ENCODE results near the gene RNF220. TPM values are rescaled to one million over a fixed set of nuclear protein-coding genes. Genes with fewer than 3 reads are reported as not detected.

Gene RNF220
- total and polyA plus RNA-seq, 2 donors (not counting 3 experiments of a cell fraction or from before 2014, with no cell fraction given): 62.7 to 66.6 TPM

- Histone ChIP-seq H3K4me1 (ENCODE audit: control insufficient read depth, extremely low read depth, insufficient read depth, low read length) (no peaks in the 10 kb centered on the region), H4K20me1 (replicated peaks; ENCODE audit: control insufficient read depth, extremely low read depth, insufficient read depth, low read length) (no peaks in the 10 kb centered on the region), H3K4me3 (replicated peaks in 1 of 3; ENCODE audit: insufficient read depth in 1 of 3, low read depth in 1 of 3, low read length in 3 of 3) (no peak overlapping the region), H3K4me2 (ENCODE audit: insufficient read depth, low read length) (no peak overlapping the region), H3K9ac (replicated peaks; ENCODE audit: extremely low read depth, insufficient read depth, low read length) (no peak overlapping the region), H3K27ac (ENCODE audit: insufficient read depth, low read depth, low read length) (no peak overlapping the region), H3K9me1 (replicated peaks; ENCODE audit: control insufficient read depth, extremely low read depth, insufficient read depth, low read length) (no peaks in the 10 kb centered on the region), H3K79me2 (ENCODE audit: control insufficient read depth, insufficient read depth, low read length) (no peaks in the 10 kb centered on the region), H3K9me3 (replicated peaks; ENCODE audit: control insufficient read depth, insufficient read depth, low read length) (no peaks in the 10 kb centered on the region), H3K36me3 (ENCODE audit: control insufficient read depth in 2 of 2, extremely low read depth in 1 of 2, insufficient read depth in 2 of 2, low read length in 2 of 2) (no peaks in the 10 kb centered on the region), H3K27me3 (ENCODE audit: control insufficient read depth in 2 of 2, insufficient read depth in 2 of 2, low read length in 2 of 2) (peaks cover 22 to 24% of the 10 kb centered on the region in 2 experiments), H2AFZ (ENCODE audit: low read depth, low read length) (no peak overlapping the region)
- ChIA-PET CTCF (no interaction called here), POLR2A (no interaction called here)
- FAIRE-seq (no peak), DNase-seq (ENCODE audit: low read depth, low spot score) (no peak)
- intact Hi-C loops (cut with micrococcal nuclease) (no loop called here), dilution Hi-C loops (cut with MboI; ENCODE audit: extremely low pct_ligation_motif_present, low sequenced_read_pairs) (no loop called here)
- TF ChIP-seq POLR2A (IDR thresholded peaks at IDR 0.05; ENCODE audit: low read depth, low read length): no peak
- no peak for TF ChIP-seq EZH2 (IDR thresholded peaks at IDR 0.05; ENCODE audit: borderline replicate concordance, low read depth, low read length, severe bottlenecking)
- BruUV-seq (replicated peaks): no TSS peak
Measured at GRCh38 chr1:44519035-44519676, 114.1 kb downstream of the RNF220 start.

GRCh38 chr1:44521378-44522080 is 116.5 kb downstream of the RNF220 start:
- TF ChIP-seq MAX (IDR thresholded peaks at IDR 0.05; ENCODE audit: insufficient read depth, insufficient read length) (no peak), EZH2 (IDR thresholded peaks at IDR 0.05; ENCODE audit: borderline replicate concordance, low read depth, low read length, severe bottlenecking) (no peak), CTCF (IDR thresholded peaks at IDR 0.05; ENCODE audit: extremely low read depth in 1 of 2, insufficient read depth in 1 of 2, low read depth in 1 of 2, low read length in 2 of 2) (no peak), POLR2AphosphoS5 (IDR thresholded peaks at IDR 0.05; ENCODE audit: insufficient read depth, low read depth, low read length) (no peak), GATA2 (IDR thresholded peaks at IDR 0.05; ENCODE audit: insufficient read depth, insufficient read length, low read depth, low read length) (no peak), MYC (IDR thresholded peaks at IDR 0.05; ENCODE audit: low read depth, low read length) (no peak), POLR2A (IDR thresholded peaks at IDR 0.05; ENCODE audit: low read depth, low read length) (no peak), FOS (IDR thresholded peaks at IDR 0.05; ENCODE audit: borderline replicate concordance, insufficient read depth, low read length) (no peak), JUN (IDR thresholded peaks at IDR 0.05; ENCODE audit: borderline replicate concordance, insufficient read depth, insufficient read length, low read depth) (no peak)
- H3K27me3 ChIP-seq (ENCODE audit: control insufficient read depth in 2 of 2, insufficient read depth in 2 of 2, low read length in 2 of 2): peaks cover 10 to 21% of the 10 kb centered on the region in 2 experiments
- no peak overlapping the region for H3K27ac ChIP-seq (ENCODE audit: insufficient read depth, low read depth, low read length)
- ChIA-PET POLR2A (no interaction called here), CTCF (interaction anchor here (0.8 kb wide), 1 partner anchor 144 kb away, joined by 4 read pairs; no protein-coding TSS in a partner anchor)
- no peak overlapping the region for H3K4me2 ChIP-seq (ENCODE audit: insufficient read depth, low read length)
- H2AFZ ChIP-seq (ENCODE audit: low read depth, low read length): no peak overlapping the region
- DNase-seq (ENCODE audit: low read depth, low spot score) (no peak), FAIRE-seq (no peak)
- H3K36me3 ChIP-seq (ENCODE audit: control insufficient read depth in 2 of 2, extremely low read depth in 1 of 2, insufficient read depth in 2 of 2, low read length in 2 of 2): no peaks in the 10 kb centered on the region
- no peak overlapping the region for H3K9ac ChIP-seq (replicated peaks; ENCODE audit: extremely low read depth, insufficient read depth, low read length)
- H3K9me3 ChIP-seq (replicated peaks; ENCODE audit: control insufficient read depth, insufficient read depth, low read length): no peaks in the 10 kb centered on the region
- H4K20me1 ChIP-seq (replicated peaks; ENCODE audit: control insufficient read depth, extremely low read depth, insufficient read depth, low read length): no peaks in the 10 kb centered on the region
- intact Hi-C loops (cut with micrococcal nuclease) (no loop called here), dilution Hi-C loops (cut with MboI; ENCODE audit: extremely low pct_ligation_motif_present, low sequenced_read_pairs) (no loop called here)
- no peak overlapping the region for H3K4me3 ChIP-seq (replicated peaks in 1 of 3; ENCODE audit: insufficient read depth in 1 of 3, low read depth in 1 of 3, low read length in 3 of 3)
- BruUV-seq (replicated peaks): no TSS peak
- H3K79me2 ChIP-seq (ENCODE audit: control insufficient read depth, insufficient read depth, low read length): no peaks in the 10 kb centered on the region
- H3K4me1 ChIP-seq (ENCODE audit: control insufficient read depth, extremely low read depth, insufficient read depth, low read length): no peaks in the 10 kb centered on the region
- no peaks in the 10 kb centered on the region for H3K9me1 ChIP-seq (replicated peaks; ENCODE audit: control insufficient read depth, extremely low read depth, insufficient read depth, low read length)
